CD1c-positive myeloid dendritic cell (primary cell): ENCODE results near the gene MYOZ1.
A peak's percentile ranks its signal among the peaks of the same experiment; 100 is the strongest.

Experiments used
- DNase-seq: peaks from one replicate; pipeline ENCODE4 v3.0.0-alpha.2; 2016; ENCODE audit errors: extremely low spot score

MYOZ1 gene

GRCh38 chr10:73597346-73597745, 43.9 kb downstream of the MYOZ1 start:
- no peak for DNase-seq

GRCh38 chr10:73593812-73594211, 47.5 kb downstream of the MYOZ1 start:
- DNase-seq, result no peak

- DNase-seq, result no peak
Measured at GRCh38 chr10:73593110-73593509, 48.2 kb downstream of the MYOZ1 start.

GRCh38 chr10:73591935-73592699, 49.2 kb downstream of the MYOZ1 start:
- DNase-seq, result peak; percentile 9

GRCh38 chr10:73590881-73591799, 50.1 kb downstream of the MYOZ1 start, which contains the start of gene USP54:
Gene USP54, minus strand, starts transcription at chr10:73591342. Its CDS starts 15,684 bp downstream, at chr10:73575658.
- peak; percentile 8 for DNase-seq

- no peak for DNase-seq
Measured at GRCh38 chr10:73589563-73590126, 51.6 kb downstream of the MYOZ1 start.

- DNase-seq, result no peak
Measured at GRCh38 chr10:73588656-73589055, 52.6 kb downstream of the MYOZ1 start.

GRCh38 chr10:73586583-73586984, 54.7 kb downstream of the MYOZ1 start:
- no peak for DNase-seq

- no peak for DNase-seq
Measured at GRCh38 chr10:73585327-73585726, 55.9 kb downstream of the MYOZ1 start.

- no peak for DNase-seq
Measured at GRCh38 chr10:73584737-73585136, 56.5 kb downstream of the MYOZ1 start.

GRCh38 chr10:73581918-73582317, 59.4 kb downstream of the MYOZ1 start:
- DNase-seq, result no peak
